HepG2 (cell line): ENCODE measurements around the gene ITIH3. TPM values are rescaled to one million over a fixed set of nuclear protein-coding genes. Genes with fewer than 3 reads are reported as not detected.

Experiments
- ARNT ChIP-seq: fragments of 450-650 bp; IDR thresholded peaks from 2 replicates; pipeline ENCODE4 v1.6.1; 2017
- CERS6 ChIP-seq: sonication (generic); formaldehyde crosslinking; IDR thresholded peaks from 2 replicates; pipeline ENCODE4 v1.5.0; 2020; ENCODE audit warnings: missing genetic modification reagents
- ELF3 ChIP-seq: IDR thresholded peaks from 2 replicates; pipeline ENCODE4 v1.6.1; 2016; ENCODE audit warnings: missing genetic modification reagents, missing compliant biosample characterization
- GPN1 ChIP-seq: sonication (generic); formaldehyde crosslinking; IDR thresholded peaks from 2 replicates; pipeline ENCODE4 v1.5.1; 2020; ENCODE audit warnings: missing genetic modification reagents, borderline replicate concordance
- GZF1 ChIP-seq: sonication (generic); formaldehyde crosslinking; IDR thresholded peaks from 2 replicates; pipeline ENCODE4 v1.5.1; 2020; ENCODE audit warnings: mild to moderate bottlenecking, missing genetic modification reagents
- PHB2 ChIP-seq: fragments of 450-650 bp; IDR thresholded peaks from 2 replicates; pipeline ENCODE4 v1.6.1; 2018; ENCODE audit not compliant: partially characterized antibody
- PPARG ChIP-seq: conservative IDR thresholded peaks from 2 replicates; pipeline ENCODE4 v1.6.1; 2016; ENCODE audit warnings: missing biosample characterization, missing genetic modification reagents
- RFX5 ChIP-seq: IDR thresholded peaks from 2 replicates; pipeline ENCODE4 v1.6.1; 2011; ENCODE audit warnings: low read depth, low read length, improper control_type of control experiment
- SRF ChIP-seq: IDR thresholded peaks from 2 replicates; pipeline ENCODE4 v1.6.1; 2011; ENCODE audit warnings: mild to moderate bottlenecking, low read depth, low read length, moderate library complexity
- YEATS2 ChIP-seq: sonication (generic); formaldehyde crosslinking; IDR thresholded peaks from 2 replicates; pipeline ENCODE4 v1.4.0; 2020; ENCODE audit warnings: missing genetic modification reagents, borderline replicate concordance
- ZBTB3 ChIP-seq: sonication (generic); formaldehyde crosslinking; IDR thresholded peaks from 2 replicates; pipeline ENCODE4 v1.4.0; 2020; ENCODE audit warnings: low read depth, mild to moderate bottlenecking, moderate library complexity, missing genetic modification reagents, borderline replicate concordance
- ZBTB39 ChIP-seq: sonication (generic); formaldehyde crosslinking; IDR thresholded peaks from 2 replicates; pipeline ENCODE4 v1.5.0; 2020; ENCODE audit warnings: missing genetic modification reagents
- ZEB1 ChIP-seq: IDR thresholded peaks from 2 replicates; pipeline ENCODE4 v1.6.1; 2012; ENCODE audit warnings: mild to moderate bottlenecking, low read depth, inconsistent platforms; ENCODE audit not compliant: insufficient replicate concordance
- ZMAT3 ChIP-seq: sonication (generic); formaldehyde crosslinking; conservative IDR thresholded peaks from 2 replicates; pipeline ENCODE4 v1.7.0; 2021; ENCODE audit warnings: missing genetic modification reagents
- ZNF367 ChIP-seq: sonication (generic); formaldehyde crosslinking; IDR thresholded peaks from 2 replicates; pipeline ENCODE4 v1.4.0; 2020; ENCODE audit warnings: missing genetic modification reagents, borderline replicate concordance
- ZNF556 ChIP-seq: sonication (generic); formaldehyde crosslinking; IDR thresholded peaks from 2 replicates; pipeline ENCODE4 v1.4.0; 2020; ENCODE audit warnings: mild to moderate bottlenecking, missing genetic modification reagents, borderline replicate concordance
- ZNF564 ChIP-seq: sonication (generic); formaldehyde crosslinking; IDR thresholded peaks from 2 replicates; pipeline ENCODE4 v1.8.1; 2023; ENCODE audit warnings: mild to moderate bottlenecking, missing genetic modification reagents
- ZNF766 ChIP-seq: sonication (generic); formaldehyde crosslinking; IDR thresholded peaks from 2 replicates; pipeline ENCODE4 v1.5.0; 2020; ENCODE audit warnings: missing genetic modification reagents, borderline replicate concordance
- ZNF788 ChIP-seq: sonication (generic); formaldehyde crosslinking; IDR thresholded peaks from 2 replicates; pipeline ENCODE4 v1.5.0; 2020; ENCODE audit warnings: mild to moderate bottlenecking, missing genetic modification reagents, borderline replicate concordance
- ZNF883 ChIP-seq: sonication (generic); formaldehyde crosslinking; IDR thresholded peaks from 2 replicates; pipeline ENCODE4 v1.5.1; 2020; ENCODE audit warnings: mild to moderate bottlenecking, missing genetic modification reagents; ENCODE audit errors: not compliant biosample characterization
- ZSCAN22 ChIP-seq: sonication (generic); formaldehyde crosslinking; IDR thresholded peaks from 2 replicates; pipeline ENCODE4 v1.4.0; 2020; ENCODE audit warnings: mild to moderate bottlenecking, missing genetic modification reagents
- polyA plus RNA-seq, 8 experiments: library from polyadenylated mRNA; depleted of rRNA in 3 of 8; stranded (reverse) in 7 of 8; unstranded in 1 of 8; fragments of >200 nt; fragmentation: Illumina TruSeq in 4 of 8; extraction: Trizol in 4 of 8; gene quantifications; 2 replicates each; pipeline versions ENCODE4 v1.2.1 to v1.2.3, GENCODE V29; 2011 to 2016; ENCODE audit warnings: low read depth in 4 of 8, missing spikeins in 1 of 8, mixed read lengths in 1 of 8; ENCODE audit not compliant: insufficient read depth in 1 of 8
- total RNA-seq, 5 experiments: library from RNA; depleted of rRNA; stranded (reverse); fragments of >200 nt; fragmentation: Illumina TruSeq; extraction: Trizol; gene quantifications; 2 replicates each; pipeline ENCODE4 v1.2.3, GENCODE V29; 2016; ENCODE audit warnings: low read depth in 1 of 5
- TF ChIP-seq, protein P1 (sequence below), 2 experiments: fragments of 450-650 bp in 1 of 2; sonication (generic) in 1 of 2; formaldehyde crosslinking; IDR thresholded peaks; 2 replicates each; pipeline versions ENCODE4 v1.5.0 to v1.8.0; 2020 to 2022; ENCODE audit warnings: mild to moderate bottlenecking in 1 of 2, missing genetic modification reagents in 1 of 2
- TF ChIP-seq, protein P2 (sequence below): sonication (generic); formaldehyde crosslinking; IDR thresholded peaks from 2 replicates; pipeline ENCODE4 v1.8.1; 2023; ENCODE audit warnings: mild to moderate bottlenecking, moderate library complexity, missing genetic modification reagents
- TF ChIP-seq, protein P3 (sequence below): fragments of 450-650 bp; IDR thresholded peaks from 2 replicates; pipeline ENCODE4 v1.6.1; 2016

ITIH3 gene
- total and polyA plus RNA-seq, 2 of the 13 experiments (the other 11 are each of a cell fraction or from before 2014, with no cell fraction given): 105 to 632 TPM

GRCh38 chr3:52786330-52787215 lies 8.0 kb upstream of the ITIH3 start (continued):
- no peak for TF ChIP-seq SRF
- TF ChIP-seq ARNT: no peak
- no peak for TF ChIP-seq CERS6 (CRISPR knock-in tag)
- TF ChIP-seq GPN1 (CRISPR knock-in tag): no peak
- no peak for TF ChIP-seq PHB2
- TF ChIP-seq ZMAT3 (CRISPR knock-in tag): 0 out of 2 replicates have a peak, but pooled peaks have one; percentile 54
- TF ChIP-seq, protein P1, sequence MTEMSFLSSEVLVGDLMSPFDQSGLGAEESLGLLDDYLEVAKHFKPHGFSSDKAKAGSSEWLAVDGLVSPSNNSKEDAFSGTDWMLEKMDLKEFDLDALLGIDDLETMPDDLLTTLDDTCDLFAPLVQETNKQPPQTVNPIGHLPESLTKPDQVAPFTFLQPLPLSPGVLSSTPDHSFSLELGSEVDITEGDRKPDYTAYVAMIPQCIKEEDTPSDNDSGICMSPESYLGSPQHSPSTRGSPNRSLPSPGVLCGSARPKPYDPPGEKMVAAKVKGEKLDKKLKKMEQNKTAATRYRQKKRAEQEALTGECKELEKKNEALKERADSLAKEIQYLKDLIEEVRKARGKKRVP (CRISPR knock-in tag; IDR thresholded peaks at IDR 0.05): no peak
- peak; percentile 64 for TF ChIP-seq ELF3 (CRISPR knock-in tag)
- peak; percentile 72 for TF ChIP-seq PPARG
- no peak for TF ChIP-seq ZNF883 (CRISPR knock-in tag)
- TF ChIP-seq ZNF788: peak; percentile 68; the same call in 1 of the 2 replicates
- TF ChIP-seq RFX5: no peak
- TF ChIP-seq ZBTB39 (CRISPR knock-in tag): no peak
- TF ChIP-seq ZSCAN22: no peak
- TF ChIP-seq ZNF564: no peak
- TF ChIP-seq ZNF766 (CRISPR knock-in tag): no peak
- TF ChIP-seq ZBTB3 (CRISPR knock-in tag): no peak
- no peak for TF ChIP-seq GZF1
- peak; percentile 47 for TF ChIP-seq ZEB1
- TF ChIP-seq, protein P2, sequence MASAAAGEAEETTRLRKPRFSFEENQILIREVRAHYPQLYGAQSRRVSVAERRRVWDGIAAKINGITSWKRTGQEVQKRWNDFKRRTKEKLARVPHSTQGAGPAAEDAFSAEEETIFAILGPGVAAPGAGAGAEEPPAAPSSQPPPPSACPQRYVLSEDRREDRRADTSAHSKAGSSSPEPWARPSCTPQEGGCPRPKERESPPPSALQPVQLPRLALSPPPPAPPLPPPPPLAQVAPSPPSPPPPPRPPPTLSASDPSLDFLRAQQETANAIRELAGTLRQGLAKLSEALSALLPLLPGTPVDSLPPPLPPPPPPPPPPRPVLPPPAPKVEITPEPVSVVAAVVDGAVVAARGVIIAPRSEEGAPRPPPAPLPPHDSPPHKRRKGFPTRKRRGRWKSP (CRISPR knock-in tag): 0 out of 2 replicates have a peak, but pooled peaks have one; percentile 37
- TF ChIP-seq ZNF556 (CRISPR knock-in tag): 0 out of 2 replicates have a peak, but pooled peaks have one; percentile 36
- TF ChIP-seq ZNF367 (CRISPR knock-in tag): no peak
- TF ChIP-seq, protein P3, sequence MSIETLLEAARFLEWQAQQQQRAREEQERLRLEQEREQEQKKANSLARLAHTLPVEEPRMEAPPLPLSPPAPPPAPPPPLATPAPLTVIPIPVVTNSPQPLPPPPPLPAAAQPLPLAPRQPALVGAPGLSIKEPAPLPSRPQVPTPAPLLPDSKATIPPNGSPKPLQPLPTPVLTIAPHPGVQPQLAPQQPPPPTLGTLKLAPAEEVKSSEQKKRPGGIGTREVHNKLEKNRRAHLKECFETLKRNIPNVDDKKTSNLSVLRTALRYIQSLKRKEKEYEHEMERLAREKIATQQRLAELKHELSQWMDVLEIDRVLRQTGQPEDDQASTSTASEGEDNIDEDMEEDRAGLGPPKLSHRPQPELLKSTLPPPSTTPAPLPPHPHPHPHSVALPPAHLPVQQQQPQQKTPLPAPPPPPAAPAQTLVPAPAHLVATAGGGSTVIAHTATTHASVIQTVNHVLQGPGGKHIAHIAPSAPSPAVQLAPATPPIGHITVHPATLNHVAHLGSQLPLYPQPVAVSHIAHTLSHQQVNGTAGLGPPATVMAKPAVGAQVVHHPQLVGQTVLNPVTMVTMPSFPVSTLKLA: no peak
- no peak for TF ChIP-seq YEATS2
